Aorta (tissue), 5 donors: ENCODE measurements around the gene ANKRD11. TPM values are rescaled to one million over a fixed set of nuclear protein-coding genes. Genes with fewer than 3 reads are reported as not detected.

Source experiments
- ATAC-seq: fragments of 200-7000 bp; cut with Tn5 transposase; one replicate; pipeline ENCODE4 v1.9.1; 2022; ENCODE audit warnings: moderate library complexity; ENCODE audit not compliant: low FRiP score
- DNase-seq, 2 donors: peaks; one replicate each; pipeline ENCODE4 v3.0.0-alpha.2; 2020
- H3K27ac ChIP-seq, 2 donors: one replicate each; pipeline ENCODE4 v1.5.1; 2013; ENCODE audit warnings: low read length in 2 of 2, mild to moderate bottlenecking in 2 of 2, moderate library complexity in 2 of 2, control low read depth in 1 of 2, inconsistent platforms in 1 of 2, low read depth in 1 of 2
- H3K27me3 ChIP-seq, 2 donors: one replicate each; pipeline ENCODE4 v1.6.1; 2013; ENCODE audit warnings: control low read depth in 1 of 2, low read length in 1 of 2, mild to moderate bottlenecking in 1 of 2, moderate library complexity in 1 of 2; ENCODE audit not compliant: insufficient read depth in 2 of 2, control insufficient read depth in 1 of 2
- H3K36me3 ChIP-seq, 2 donors: one replicate each; pipeline ENCODE4 v1.6.1; 2013; ENCODE audit warnings: control low read depth in 1 of 2, low read length in 1 of 2, mild to moderate bottlenecking in 1 of 2; ENCODE audit not compliant: insufficient read depth in 2 of 2, control insufficient read depth in 1 of 2
- H3K4me1 ChIP-seq, 2 donors: one replicate each; pipeline ENCODE4 v1.6.1; 2013; ENCODE audit warnings: low read length in 2 of 2, control low read depth in 1 of 2, mild to moderate bottlenecking in 1 of 2, moderate library complexity in 1 of 2; ENCODE audit not compliant: insufficient read depth in 2 of 2, control insufficient read depth in 1 of 2
- H3K4me3 ChIP-seq, 2 donors: one replicate each; pipeline ENCODE4 v1.5.1; 2013; ENCODE audit warnings: low read length in 2 of 2, control low read depth in 1 of 2, mild to moderate bottlenecking in 1 of 2
- H3K9me3 ChIP-seq: one replicate; pipeline ENCODE4 v1.6.1; 2013; ENCODE audit warnings: mild to moderate bottlenecking, low read length; ENCODE audit not compliant: control insufficient read depth
- WGBS, 2 donors: extraction: QIAGEN DNeasy Blood & Tissue Kit; methylation state at CpG; one replicate each; pipeline ENCODE4 v1.1.7; 2013; 5-methylcytosine and 5-hydroxymethylcytosine counted together
- intact Hi-C, 2 donors: fragments of 100-400 bp; cut with DNase I; formaldehyde crosslinking; loops; one replicate each; pipeline versions ENCODE4 v1.14.2 to v1.15.0; 2022
- long read RNA-seq, 2 donors: library from polyadenylated mRNA; unstranded; transcript quantifications; one replicate each; pipeline ENCODE4 v2.0.0, GENCODE V29; 2020 to 2021
- polyA plus RNA-seq, 2 donors: library from polyadenylated mRNA; stranded (reverse); fragments of 200-250 nt; gene quantifications; one replicate each; pipeline ENCODE4 v1.2.3, GENCODE V29; 2013
- total RNA-seq, 2 donors: library from RNA; stranded (reverse); fragmentation: NEBNext Ultra II Directional; extraction: Animal tissue kit (Norgen Biotek cat#: 25700); gene quantifications; one replicate each; pipeline ENCODE4 v1.2.1, GENCODE V29; 2021
- donor health status: healthy with polysubstance abuse.
- donor health status: Bipolar disorder and iron deficiency.
- donor health status: DM: no; HTN: no; CAD: no.
- donor health status: DM: no; HTN: no; CAD: no.
- donor health status: DM: yes; HTN: yes; CAD: no.

The ANKRD11 gene
- 100 to 1,000 TPM; 124 to 139 TPM for total RNA-seq
- polyA plus RNA-seq = 10 to 100 TPM; 34.6 to 56.0 TPM
- long read RNA-seq, donor 1, partial matches to known transcripts = 58 of 132 reads
- long read RNA-seq, donor 1, other reads (novel, unspliced or antisense) = 72 of 132 reads
- long read RNA-seq, donor 2, partial matches to known transcripts = 45 of 124 reads
- long read RNA-seq, donor 2, other reads (novel, unspliced or antisense) = 75 of 124 reads

DNA sequence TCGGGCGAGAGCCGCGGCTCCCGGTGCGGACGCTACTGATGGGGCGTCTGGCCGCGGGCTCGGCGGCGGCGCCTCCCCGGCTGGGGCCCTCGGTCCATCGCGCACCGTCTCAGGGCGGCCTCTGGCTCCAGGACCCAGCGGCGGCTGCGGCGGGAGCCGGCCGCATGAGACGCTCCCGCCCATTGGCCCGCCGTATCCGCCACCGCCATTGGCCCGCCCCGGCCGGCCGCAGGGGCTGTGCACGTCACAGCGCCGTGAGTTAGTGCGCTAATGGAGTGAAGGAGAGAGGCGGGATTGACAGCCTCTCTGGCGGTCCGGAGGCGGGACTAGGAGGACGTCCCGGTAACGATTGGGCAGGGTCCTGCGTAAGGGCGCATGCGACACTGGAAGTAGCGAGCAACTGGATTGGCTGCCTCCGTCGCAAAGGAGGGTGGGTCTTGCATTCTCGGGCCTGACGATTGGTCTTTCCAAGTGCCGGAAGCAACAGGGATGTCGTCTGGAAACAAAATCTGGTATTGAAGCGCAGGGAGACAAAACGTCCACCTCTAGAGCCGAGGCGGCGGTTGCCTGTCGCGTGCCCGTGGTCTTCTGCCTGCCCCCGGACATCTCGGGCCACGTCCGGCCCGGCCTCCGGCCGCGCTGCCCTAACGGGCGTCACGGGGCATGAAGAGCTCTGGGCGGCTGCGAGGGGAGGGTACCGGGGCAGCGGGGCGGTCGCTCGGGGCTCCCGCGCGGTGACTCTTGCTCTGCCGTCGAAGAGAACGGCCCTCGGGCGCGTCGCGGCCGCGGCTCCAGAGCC lies at the start of gene ANKRD11:
Gene ANKRD11, minus strand, starts transcription at position 123 of the 799 bp plus-strand sequence. CDS start 173,542 bp downstream, outside the sequence.
- intact Hi-C loops = loop anchor here in 1 of 2 donors (5.0 kb wide), 1 partner anchor 158 kb away; no protein-coding TSS in a partner anchor
- peak; percentile 99 to 100 for DNase-seq
- WGBS, 2 donors = 0 to 1% methylated on average over 78 to 96 of the region's 96 CpGs

DNA sequence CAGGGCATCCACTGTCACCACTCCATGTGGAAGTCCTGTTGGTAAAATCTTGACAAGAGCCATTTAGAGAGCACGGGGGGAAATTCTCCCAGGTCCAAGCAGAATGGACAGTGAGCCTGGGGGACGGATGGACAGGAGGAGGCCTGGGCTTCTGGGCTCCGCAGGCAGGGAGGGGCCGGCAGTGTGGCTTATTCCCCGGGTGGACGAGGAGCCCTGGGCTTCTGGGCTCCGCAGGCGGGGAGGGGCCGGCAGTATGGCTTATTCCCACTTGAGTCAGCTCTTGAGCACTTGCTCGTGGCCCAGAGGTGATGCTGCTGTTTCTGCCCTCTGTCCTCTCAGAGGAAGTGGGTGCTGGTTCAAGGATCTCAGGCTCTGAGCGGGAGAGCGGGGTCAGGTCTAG lies 47.9 kb upstream of the ANKRD11 start:
- intact Hi-C loops = no loop called here
- Histone ChIP-seq H3K4me3 (no peak overlapping the region), H3K27me3 (no peaks in the 10 kb centered on the region), H3K4me1 (no peaks in the 10 kb centered on the region), H3K9me3 (no peaks in the 10 kb centered on the region), H3K36me3 (peaks cover 0 to 3% of the 10 kb centered on the region in 2 donors), H3K27ac (no peak overlapping the region)
- WGBS, 2 donors = 92 to 94% methylated on average over 12 of the region's 12 CpGs
- DNase-seq (no peak), ATAC-seq (no peak)

More for the DNA sequence above, at the start of gene ANKRD11:
- no peaks in the 10 kb centered on the region for H3K36me3 ChIP-seq
- H3K27me3 ChIP-seq = no peaks in the 10 kb centered on the region
- H3K9me3 ChIP-seq = no peaks in the 10 kb centered on the region
- H3K4me1 ChIP-seq = peaks cover 0 to 7% of the 10 kb centered on the region in 2 donors
- peak within 1 kb of the TSS; percentile 93 to 100 for H3K27ac ChIP-seq
- ATAC-seq = peak; percentile 99
- H3K4me3 ChIP-seq = peak within 1 kb of the TSS; percentile 99

DNA sequence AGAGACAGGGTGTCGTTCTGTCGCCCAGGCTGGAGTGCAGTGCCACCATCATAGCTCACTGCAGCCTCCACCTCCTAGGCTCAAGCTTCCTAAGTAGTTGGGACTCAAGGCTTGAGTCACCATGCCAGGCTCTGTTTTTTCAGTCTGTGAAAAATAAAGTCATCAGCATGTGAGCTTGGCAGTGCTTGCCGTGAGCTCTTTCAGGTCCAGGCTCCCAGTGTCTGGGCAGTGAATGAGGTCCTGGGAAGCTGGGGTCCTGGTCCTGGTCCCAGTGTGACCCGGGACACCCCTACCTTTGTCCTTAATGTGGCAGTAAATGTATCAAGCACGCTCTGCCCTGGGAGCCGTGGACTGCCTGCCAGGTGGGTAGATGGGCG lies 47.2 kb upstream of the ANKRD11 start:
- intact Hi-C loops = no loop called here
- Histone ChIP-seq H3K27me3 (no peaks in the 10 kb centered on the region), H3K4me1 (no peaks in the 10 kb centered on the region), H3K27ac (no peak overlapping the region), H3K9me3 (no peaks in the 10 kb centered on the region), H3K36me3 (peaks cover 0 to 3% of the 10 kb centered on the region in 2 donors), H3K4me3 (no peak overlapping the region)
- 78 to 86% methylated on average over 7 of the region's 7 CpGs for WGBS, 2 donors
- no peak for DNase-seq
- ATAC-seq = peak; percentile 5

DNA sequence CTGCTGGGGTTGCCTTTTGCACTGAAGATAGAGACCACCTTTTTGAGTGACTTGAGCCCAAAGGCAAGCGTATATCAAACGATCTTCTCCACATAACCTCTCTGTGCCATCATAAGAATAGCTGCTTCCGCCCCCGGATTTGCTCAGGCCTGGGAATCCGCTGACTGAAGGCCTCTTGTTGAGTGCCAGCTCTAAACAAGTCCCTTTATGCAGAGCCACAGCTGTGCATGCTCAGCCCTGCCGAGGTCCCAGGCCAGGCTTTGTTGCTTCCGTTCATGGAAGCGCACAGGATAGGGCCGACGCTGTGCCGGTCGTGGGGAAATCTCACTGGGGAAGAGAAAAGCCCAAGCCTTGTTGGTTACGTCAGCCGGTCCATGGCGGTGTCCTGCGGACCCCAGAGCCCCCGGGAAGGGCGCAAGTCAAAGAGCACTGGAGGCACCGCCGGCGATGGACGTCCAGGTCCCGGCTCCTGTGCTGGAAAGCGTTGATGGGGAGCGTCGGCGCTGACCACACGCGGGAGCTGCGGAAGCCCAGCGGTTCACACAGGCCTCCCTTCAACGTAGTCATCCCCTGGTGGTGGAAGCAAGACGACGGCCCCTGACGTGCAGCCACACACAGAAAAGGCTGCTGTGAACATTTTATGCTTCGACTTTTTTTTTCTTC lies 46.7 kb upstream of the ANKRD11 start:
- H3K4me1 ChIP-seq = no peaks in the 10 kb centered on the region
- DNase-seq = no peak
- WGBS, 2 donors = 87% methylated on average over 36 of the region's 36 CpGs
- ATAC-seq = no peak
- no peak overlapping the region for H3K4me3 ChIP-seq
- peaks cover 0 to 3% of the 10 kb centered on the region in 2 donors for H3K36me3 ChIP-seq
- intact Hi-C loops = no loop called here
- no peaks in the 10 kb centered on the region for H3K27me3 ChIP-seq
- no peak overlapping the region for H3K27ac ChIP-seq
- no peaks in the 10 kb centered on the region for H3K9me3 ChIP-seq

DNA sequence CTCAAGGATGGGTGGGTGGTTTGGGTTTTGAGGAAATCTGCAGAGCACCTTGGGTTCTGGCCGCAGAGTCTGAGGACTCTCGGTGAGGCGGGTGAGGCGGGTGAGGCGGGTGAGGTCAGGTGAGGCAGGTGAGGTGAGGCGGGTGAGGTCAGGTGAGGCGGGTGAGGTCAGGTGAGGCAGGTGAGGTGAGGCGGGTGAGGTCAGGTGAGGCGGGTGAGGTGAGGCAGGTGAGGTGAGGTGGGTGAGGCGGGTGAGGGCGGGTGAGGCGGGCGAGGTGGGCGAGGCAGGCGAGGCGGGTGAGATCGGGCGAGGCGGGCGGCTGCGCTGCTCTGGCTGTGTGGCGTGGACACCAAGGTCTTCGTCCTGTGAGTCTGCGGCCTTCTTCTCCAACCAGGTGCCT lies 46.0 kb upstream of the ANKRD11 start:
- Histone ChIP-seq H3K4me3 (no peak overlapping the region), H3K36me3 (peaks cover 0 to 3% of the 10 kb centered on the region in 2 donors), H3K9me3 (no peaks in the 10 kb centered on the region), H3K4me1 (no peaks in the 10 kb centered on the region), H3K27me3 (no peaks in the 10 kb centered on the region), H3K27ac (no peak overlapping the region)
- no peak for ATAC-seq
- 94 to 97% methylated on average over 9 to 23 of the region's 24 CpGs for WGBS, 2 donors
- no peak for DNase-seq
- intact Hi-C loops = no loop called here

DNA sequence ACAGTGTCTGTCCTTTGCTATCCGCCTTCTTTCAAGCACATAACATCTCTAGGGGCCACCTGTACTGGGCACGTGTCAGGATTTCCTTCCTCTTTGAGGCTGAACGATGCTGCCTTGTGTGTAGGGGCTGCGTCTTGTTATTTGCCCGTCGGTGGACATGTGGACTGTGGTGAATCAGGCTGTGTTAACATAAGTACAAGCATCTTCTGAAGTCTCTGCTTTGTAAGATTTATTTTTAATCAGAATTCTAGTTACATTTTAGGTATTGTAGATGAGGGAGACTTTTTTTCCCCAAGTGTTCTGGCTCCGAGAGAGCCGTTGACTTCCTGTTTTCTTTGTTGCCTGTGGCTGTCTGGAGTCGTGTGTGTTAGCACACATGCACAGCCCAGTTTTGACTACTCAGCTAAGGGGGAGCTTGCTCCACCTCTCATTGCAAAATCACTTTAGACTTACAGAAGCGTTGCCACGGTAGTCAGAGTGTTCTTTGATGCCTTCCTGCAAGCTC lies 43.9 kb upstream of the ANKRD11 start:
- peak in 1 of 2 donors; percentile 68 for DNase-seq
- Histone ChIP-seq H3K36me3 (peaks cover 0 to 7% of the 10 kb centered on the region in 2 donors), H3K4me3 (no peak overlapping the region), H3K27ac (no peak overlapping the region), H3K4me1 (no peaks in the 10 kb centered on the region), H3K27me3 (no peaks in the 10 kb centered on the region), H3K9me3 (no peaks in the 10 kb centered on the region)
- ATAC-seq = peak; percentile 60
- 63 to 66% methylated on average over 11 of the region's 11 CpGs for WGBS, 2 donors
- intact Hi-C loops = no loop called here

DNA sequence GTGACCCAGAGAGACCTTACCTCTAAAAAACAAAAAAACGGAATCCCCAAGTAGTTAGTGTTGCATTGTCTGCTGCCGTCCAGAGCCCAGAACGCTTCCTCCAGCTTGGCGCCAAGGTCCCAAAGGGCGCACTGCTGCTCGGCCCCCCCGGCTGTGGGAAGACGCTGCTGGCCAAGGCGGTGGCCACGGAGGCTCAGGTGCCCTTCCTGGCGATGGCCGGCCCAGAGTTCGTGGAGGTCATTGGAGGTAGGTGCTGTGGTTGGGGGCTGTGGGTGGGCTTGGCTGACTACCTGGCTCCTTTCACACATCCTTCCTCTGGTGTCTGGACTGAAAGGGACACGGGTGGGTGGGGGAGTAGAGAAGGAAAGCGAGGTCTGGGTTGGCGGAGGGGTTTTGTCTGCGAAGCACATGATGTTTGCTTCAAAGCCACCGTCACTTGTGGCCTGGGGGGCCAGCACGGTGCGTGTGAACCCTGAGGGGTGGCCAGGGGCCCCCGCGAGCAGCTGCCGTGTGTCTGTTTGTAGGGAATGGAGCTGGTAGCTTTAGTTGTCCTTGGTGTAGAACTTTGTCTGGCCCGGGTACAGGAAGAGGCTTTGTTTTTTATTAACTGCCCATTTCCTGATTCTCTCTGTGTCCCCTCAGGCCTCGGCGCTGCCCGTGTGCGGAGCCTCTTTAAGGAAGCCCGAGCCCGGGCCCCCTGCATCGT lies 41.6 kb upstream of the ANKRD11 start:
- no peaks in the 10 kb centered on the region for H3K27me3 ChIP-seq
- no peaks in the 10 kb centered on the region for H3K9me3 ChIP-seq
- intact Hi-C loops = no loop called here
- no peak overlapping the region for H3K4me3 ChIP-seq
- H3K4me1 ChIP-seq = no peaks in the 10 kb centered on the region
- peaks cover 0 to 6% of the 10 kb centered on the region in 2 donors for H3K36me3 ChIP-seq
- ATAC-seq (no peak), DNase-seq (no peak)
- H3K27ac ChIP-seq = no peak overlapping the region
- 94% methylated on average over 31 of the region's 31 CpGs for WGBS, 2 donors
